Large intestine (tissue), 3 donors: ENCODE results near the gene QSOX2. TPM values are rescaled to one million over a fixed set of nuclear protein-coding genes. Genes with fewer than 3 reads are reported as not detected.

ENCODE experiments used
- DNase-seq, 2 donors: peaks; one replicate each; pipeline versions ENCODE4 v3.0.0 to v3.0.0-alpha.2; 2013
- H3K27ac ChIP-seq: one replicate; pipeline ENCODE4 v1.5.1; 2013; ENCODE audit warnings: low read length
- H3K27me3 ChIP-seq: 2 replicates; pipeline ENCODE4 v1.6.1; 2013; ENCODE audit warnings: low read length; ENCODE audit not compliant: control insufficient read depth, insufficient read depth
- H3K36me3 ChIP-seq: 2 replicates; pipeline ENCODE4 v1.6.1; 2013; ENCODE audit warnings: low read length; ENCODE audit not compliant: control insufficient read depth, insufficient read depth
- H3K4me1 ChIP-seq: one replicate; pipeline ENCODE4 v1.6.1; 2013; ENCODE audit warnings: low read length; ENCODE audit not compliant: control insufficient read depth, insufficient read depth
- H3K4me3 ChIP-seq: one replicate; pipeline ENCODE4 v1.5.1; 2013; ENCODE audit warnings: low read length
- H3K9me3 ChIP-seq: one replicate; pipeline ENCODE4 v1.6.1; 2013; ENCODE audit warnings: mild to moderate bottlenecking, low read depth, low read length, moderate library complexity; ENCODE audit not compliant: control insufficient read depth
- WGBS: methylation state at CpG from one replicate; pipeline ENCODE4 v1.1.5; 2013; ENCODE audit warnings: low lambda C conversion rate; ENCODE audit not compliant: insufficient coverage; 5-methylcytosine and 5-hydroxymethylcytosine counted together
- polyA plus RNA-seq: library from polyadenylated mRNA; unstranded; fragments of 120-200 nt; gene quantifications from one replicate; pipeline ENCODE4 v1.2.1, GENCODE V29; 2013

Gene QSOX2
- polyA plus RNA-seq, 1 donor = 11.9 TPM

DNA sequence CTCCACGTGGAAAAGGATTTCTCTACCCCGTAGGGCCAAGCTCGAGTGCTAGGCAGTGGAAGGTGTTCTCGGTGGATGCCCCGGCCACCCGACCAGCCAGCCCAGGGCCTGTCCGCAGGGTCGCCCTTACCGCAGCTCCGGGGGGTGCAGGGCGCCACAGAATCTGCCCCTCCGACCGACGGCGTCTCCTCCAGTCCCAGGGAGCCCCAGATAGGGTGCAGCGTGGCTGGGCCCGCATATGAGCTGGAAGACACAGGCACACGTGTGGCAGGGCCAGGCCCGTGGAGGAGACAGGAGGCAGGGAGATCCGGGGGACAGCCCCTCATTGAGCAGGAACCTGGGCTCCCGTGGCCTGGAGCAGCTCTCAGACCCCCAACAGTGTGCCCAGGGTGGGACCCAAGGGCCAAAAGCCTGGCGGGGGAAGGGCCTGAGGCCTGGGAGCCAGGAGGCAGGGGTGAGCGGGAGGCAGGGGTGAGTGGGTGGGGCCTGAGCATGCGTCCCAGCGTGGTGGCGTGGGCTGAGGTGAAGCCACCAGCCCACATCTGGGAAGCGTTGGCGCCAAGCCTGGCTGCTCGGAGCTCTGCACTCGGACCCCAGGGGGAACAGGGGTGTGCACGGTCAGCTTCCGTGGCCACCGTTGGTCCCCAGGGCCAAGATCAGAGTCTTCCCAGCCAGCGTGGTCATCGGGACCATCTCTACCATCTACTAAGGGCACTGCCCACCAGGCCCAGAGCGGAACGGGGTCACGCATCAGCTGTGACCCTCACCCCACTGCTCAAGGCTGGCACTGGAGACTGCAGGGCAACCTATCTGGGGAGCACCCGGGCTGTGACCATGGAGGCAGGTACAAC, 36.0 kb upstream of the QSOX2 start:
- H3K36me3 ChIP-seq = no peaks in the 10 kb centered on the region
- WGBS = no CpG with 5 or more reads among the region's 39 CpGs
- H3K9me3 ChIP-seq = no peaks in the 10 kb centered on the region
- no peak for DNase-seq
- H3K4me3 ChIP-seq = no peak overlapping the region
- no peak overlapping the region for H3K27ac ChIP-seq
- H3K4me1 ChIP-seq = peaks cover 4% of the 10 kb centered on the region
- H3K27me3 ChIP-seq = peaks cover 9% of the 10 kb centered on the region

DNA sequence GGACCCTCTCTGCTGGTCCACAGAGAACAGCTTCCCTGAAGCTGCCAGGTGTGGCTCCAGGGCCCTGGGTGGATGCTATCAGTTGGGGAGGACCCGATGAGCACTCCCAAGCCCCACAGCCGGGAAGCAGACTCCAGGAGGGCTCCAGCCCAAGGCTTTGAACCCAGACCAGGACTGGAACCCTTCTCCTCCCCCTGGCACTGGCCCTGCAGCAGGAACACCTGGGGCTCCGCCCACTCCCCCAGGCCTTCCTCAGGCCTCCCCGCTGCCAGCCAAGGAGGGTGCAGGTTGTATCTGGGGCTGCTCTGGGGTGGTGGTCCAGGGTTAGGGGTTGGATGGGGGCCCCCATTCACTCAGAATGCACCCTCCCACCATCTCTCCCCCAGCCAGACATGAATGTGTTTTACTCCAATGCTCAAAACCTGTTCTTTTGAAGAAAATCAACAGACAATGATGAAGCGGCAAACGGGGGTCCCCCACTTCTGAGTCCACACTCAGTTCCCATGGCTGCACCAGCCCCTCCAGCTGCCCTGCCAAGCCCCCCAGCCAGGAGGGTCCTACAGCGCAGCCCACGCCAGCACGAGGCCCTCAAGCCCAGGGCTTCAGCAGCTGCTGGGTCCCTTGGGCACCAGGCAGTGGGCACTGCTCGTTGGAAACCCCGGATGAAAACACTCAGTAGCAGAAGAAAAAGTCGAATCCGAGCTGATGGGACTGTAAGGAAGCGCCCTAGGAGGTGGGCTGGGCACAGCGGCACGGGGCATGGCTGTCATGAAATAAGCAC, 35.1 kb upstream of the QSOX2 start:
- H3K4me3 ChIP-seq = no peak overlapping the region
- WGBS = no CpG with 5 or more reads among the region's 16 CpGs
- no peak overlapping the region for H3K27ac ChIP-seq
- peaks cover 6% of the 10 kb centered on the region for H3K27me3 ChIP-seq
- H3K4me1 ChIP-seq = peaks cover 4% of the 10 kb centered on the region
- H3K36me3 ChIP-seq = no peaks in the 10 kb centered on the region
- no peak for DNase-seq
- H3K9me3 ChIP-seq = no peaks in the 10 kb centered on the region

DNA sequence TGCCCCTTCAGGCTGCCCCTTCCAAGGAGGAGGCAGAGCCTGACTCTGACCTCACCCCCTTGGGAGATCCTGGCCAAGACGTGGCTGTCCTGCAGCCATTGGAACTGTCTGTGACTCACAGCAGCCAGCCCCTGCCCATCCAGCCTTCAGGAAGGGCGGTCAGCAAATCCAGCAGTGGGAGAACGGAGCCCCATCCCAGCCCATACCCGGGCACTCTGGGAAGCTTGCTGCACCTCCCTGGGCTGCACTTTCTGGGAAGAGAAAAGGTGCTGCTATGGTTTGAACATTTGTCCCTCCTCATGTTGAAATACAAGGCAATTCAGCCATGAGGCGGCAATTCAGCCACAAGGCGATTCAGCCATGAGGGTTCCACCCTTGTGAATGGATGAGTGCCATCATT, 33.9 kb upstream of the QSOX2 start:
- Histone ChIP-seq H3K27me3 (peaks cover 6% of the 10 kb centered on the region), H3K4me1 (peaks cover 4% of the 10 kb centered on the region), H3K36me3 (no peaks in the 10 kb centered on the region), H3K4me3 (no peak overlapping the region), H3K27ac (no peak overlapping the region), H3K9me3 (no peaks in the 10 kb centered on the region)
- WGBS = no CpG with 5 or more reads among the region's 6 CpGs
- no peak for DNase-seq

DNA sequence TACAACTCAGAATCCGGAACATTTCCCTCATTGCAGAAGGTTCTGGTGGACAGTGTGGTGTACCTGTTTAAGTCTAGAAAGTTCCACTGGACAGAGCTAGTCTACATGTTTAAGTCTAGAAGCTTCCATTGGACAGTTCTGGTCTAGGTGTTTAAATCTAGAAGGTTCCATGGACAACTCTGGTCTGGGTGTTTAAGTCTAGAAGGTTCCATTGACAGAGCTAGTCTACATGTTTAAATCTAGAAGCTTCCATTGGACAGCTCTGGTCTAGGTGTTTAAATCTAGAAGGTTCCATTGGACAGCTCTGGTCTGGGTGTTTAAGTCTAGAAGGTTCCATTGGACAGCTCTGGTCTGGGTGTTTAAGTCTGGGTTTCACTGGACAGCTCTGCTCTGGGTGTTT, 33.3 kb upstream of the QSOX2 start:
- WGBS = no CpG with 5 or more reads among the region's 1 CpG
- H3K27me3 ChIP-seq = peaks cover 6% of the 10 kb centered on the region

DNA sequence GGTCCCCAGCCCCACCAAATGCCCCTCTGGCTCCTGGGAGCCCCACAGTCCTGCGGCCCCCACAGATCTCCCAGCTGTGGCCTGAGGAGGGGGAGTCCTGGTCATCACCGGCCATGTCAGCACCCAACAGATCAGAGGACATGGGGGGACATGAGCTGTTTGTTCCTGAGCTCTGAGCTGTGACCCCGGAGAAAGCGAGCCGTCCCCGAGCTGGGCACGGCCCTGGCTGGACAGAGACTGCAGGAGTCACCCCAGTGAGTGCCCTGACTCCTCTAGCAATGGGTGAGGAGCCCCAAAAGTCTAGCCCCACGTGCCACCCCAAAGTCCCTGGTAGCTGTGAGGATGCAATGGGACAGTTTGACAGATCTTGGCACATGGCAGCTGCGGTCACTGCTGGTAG, 32.6 kb upstream of the QSOX2 start:
- DNase-seq = no peak
- no peak overlapping the region for H3K27ac ChIP-seq
- H3K4me1 ChIP-seq = no peaks in the 10 kb centered on the region
- H3K36me3 ChIP-seq = no peaks in the 10 kb centered on the region
- H3K4me3 ChIP-seq = no peak overlapping the region
- WGBS = no CpG with 5 or more reads among the region's 9 CpGs
- no peaks in the 10 kb centered on the region for H3K9me3 ChIP-seq
- H3K27me3 ChIP-seq = peaks cover 4% of the 10 kb centered on the region

More for the DNA sequence above, 33.3 kb upstream of the QSOX2 start:
- H3K4me3 ChIP-seq = no peak overlapping the region
- H3K4me1 ChIP-seq = peaks cover 4% of the 10 kb centered on the region
- no peaks in the 10 kb centered on the region for H3K36me3 ChIP-seq
- no peaks in the 10 kb centered on the region for H3K9me3 ChIP-seq
- H3K27ac ChIP-seq = no peak overlapping the region
- no peak for DNase-seq

DNA sequence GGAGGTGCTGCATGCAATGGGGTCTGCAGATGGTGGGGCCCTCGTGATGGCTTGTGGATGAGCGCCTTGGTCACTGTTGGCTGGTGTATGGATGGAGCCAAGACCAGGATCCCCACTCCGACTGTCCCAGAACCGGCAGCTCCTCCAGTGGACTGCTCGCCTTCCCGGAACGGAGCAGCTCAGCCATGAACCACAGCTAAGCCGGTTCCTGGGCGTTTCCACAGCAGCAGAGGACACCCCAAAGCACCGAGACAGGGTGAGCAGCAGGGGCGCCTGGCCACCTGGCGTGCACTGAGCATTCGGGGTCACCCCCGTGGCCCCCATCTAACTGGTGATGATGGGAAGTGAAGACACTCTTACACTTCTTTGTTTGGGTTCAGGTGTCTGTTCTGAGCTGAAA, 32.1 kb upstream of the QSOX2 start:
- DNase-seq = no peak
- Histone ChIP-seq H3K27ac (no peak overlapping the region), H3K4me3 (no peak overlapping the region), H3K36me3 (no peaks in the 10 kb centered on the region), H3K4me1 (no peaks in the 10 kb centered on the region), H3K27me3 (peaks cover 4% of the 10 kb centered on the region), H3K9me3 (no peaks in the 10 kb centered on the region)
- no CpG with 5 or more reads among the region's 14 CpGs for WGBS

DNA sequence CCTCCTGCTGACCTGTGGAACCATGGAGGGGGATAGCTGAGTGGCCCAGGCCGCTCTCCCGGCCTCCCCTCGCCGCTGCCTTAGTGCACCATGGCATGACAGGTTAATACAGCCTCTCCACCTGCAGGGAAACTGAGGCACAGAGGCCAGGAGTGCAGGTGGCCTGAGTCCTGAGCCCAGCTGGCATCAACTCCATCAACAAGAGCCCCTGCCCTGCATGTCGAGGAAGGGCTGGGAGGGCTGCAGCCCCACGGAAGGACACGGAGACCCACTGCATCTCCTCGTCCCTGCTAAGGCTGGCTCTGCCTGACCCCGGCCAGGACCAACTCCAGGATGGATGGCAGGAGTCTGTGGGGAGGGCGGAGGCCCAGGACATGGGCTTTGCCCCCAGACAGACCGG, 31.1 kb upstream of the QSOX2 start:
- DNase-seq = no peak
- no peak overlapping the region for H3K4me3 ChIP-seq

DNA sequence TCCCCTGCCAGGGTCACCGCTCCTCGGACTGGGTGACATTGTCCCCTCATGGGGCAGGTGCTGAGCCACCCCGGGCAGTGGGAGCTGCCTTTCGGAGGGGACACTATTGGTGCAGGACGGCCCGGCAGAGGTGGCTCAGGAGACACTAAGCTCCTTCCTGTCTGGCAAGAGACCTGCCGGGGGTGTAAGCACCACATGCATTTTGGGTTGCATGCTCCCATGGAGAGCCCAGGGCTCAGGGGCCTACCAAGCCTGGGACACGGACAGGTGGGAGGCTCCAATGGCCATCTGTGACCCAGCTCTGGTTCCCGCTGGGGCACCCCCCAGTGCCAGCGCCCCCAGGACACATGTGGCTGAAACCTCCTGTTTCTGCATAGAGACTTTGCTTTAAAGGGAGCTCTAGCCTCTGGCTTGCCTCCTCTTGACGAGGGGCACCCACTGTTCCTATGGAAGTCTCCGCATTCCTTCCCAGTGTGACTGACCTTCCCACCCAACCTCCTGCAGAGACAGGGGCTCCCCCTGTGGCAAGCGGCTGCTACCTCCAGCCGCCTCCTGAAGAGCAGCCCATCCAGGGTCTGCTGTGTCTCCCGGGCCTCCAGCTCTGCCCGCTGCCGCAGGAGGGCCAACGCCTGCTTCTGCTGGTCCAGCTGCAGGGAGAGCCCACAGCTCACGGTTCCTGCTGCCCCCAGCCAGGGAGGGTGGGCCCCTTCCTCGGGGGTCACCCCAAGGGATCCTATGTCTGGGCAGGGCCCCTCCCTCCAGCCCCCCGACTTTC, 30.2 kb upstream of the QSOX2 start:
- no peak for DNase-seq
- WGBS = no CpG with 5 or more reads among the region's 21 CpGs
- peaks cover 4% of the 10 kb centered on the region for H3K27me3 ChIP-seq
- H3K27ac ChIP-seq = no peak overlapping the region
- no peak overlapping the region for H3K4me3 ChIP-seq
- no peaks in the 10 kb centered on the region for H3K4me1 ChIP-seq
- no peaks in the 10 kb centered on the region for H3K36me3 ChIP-seq
- H3K9me3 ChIP-seq = no peaks in the 10 kb centered on the region

More for the DNA sequence above, 31.1 kb upstream of the QSOX2 start:
- no peak overlapping the region for H3K27ac ChIP-seq
- H3K27me3 ChIP-seq = peaks cover 4% of the 10 kb centered on the region
- WGBS = no CpG with 5 or more reads among the region's 11 CpGs
- H3K9me3 ChIP-seq = no peaks in the 10 kb centered on the region
- no peaks in the 10 kb centered on the region for H3K4me1 ChIP-seq
- H3K36me3 ChIP-seq = no peaks in the 10 kb centered on the region

DNA sequence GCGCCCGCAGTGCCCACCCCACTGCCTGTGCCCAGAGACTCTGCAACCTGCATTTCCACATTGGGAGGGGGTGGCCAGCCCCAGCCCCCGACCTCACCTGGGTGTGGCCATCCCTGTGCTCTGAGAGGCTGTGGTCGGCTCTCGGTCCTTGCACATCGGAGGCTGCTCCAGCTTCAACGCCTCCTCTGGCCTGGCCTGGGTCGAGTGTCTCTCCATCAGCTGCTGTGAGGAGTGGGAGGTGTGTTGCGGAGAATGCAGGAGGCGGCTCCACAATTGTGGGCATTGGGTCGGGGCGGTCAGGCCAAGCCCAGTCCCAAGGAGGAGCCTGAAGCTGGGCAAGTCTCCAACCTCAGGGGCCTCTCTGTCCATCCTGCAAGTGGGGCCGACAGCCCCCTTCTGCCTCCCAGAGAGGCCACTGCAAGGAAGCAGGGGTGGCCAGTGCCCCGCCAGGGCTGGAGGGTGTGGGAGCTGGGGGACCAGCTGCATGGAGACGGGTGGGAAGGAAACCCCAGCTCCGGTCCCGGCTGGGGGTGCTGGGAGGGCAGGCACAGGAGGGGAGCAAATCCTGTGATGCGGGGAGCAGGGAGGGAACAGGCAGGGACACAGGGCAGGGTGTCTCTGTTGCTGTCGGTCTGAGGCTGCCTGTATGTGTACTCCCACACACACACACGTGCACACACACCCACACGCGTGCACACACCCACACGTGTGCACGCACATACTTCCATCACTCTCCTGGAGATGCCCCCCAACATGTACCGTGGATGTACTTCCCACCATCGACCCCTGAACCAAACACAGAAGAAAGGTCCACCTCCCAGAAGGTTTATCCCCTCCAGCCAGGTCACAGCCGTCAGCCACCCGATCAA, 29.4 kb upstream of the QSOX2 start:
- peaks cover 4% of the 10 kb centered on the region for H3K27me3 ChIP-seq

More for the DNA sequence above, 29.4 kb upstream of the QSOX2 start:
- H3K4me3 ChIP-seq = no peak overlapping the region
- DNase-seq = no peak
- no peaks in the 10 kb centered on the region for H3K36me3 ChIP-seq
- no peak overlapping the region for H3K27ac ChIP-seq
- no peaks in the 10 kb centered on the region for H3K9me3 ChIP-seq
- no peaks in the 10 kb centered on the region for H3K4me1 ChIP-seq
- no CpG with 5 or more reads among the region's 28 CpGs for WGBS
